SW 1271 (cell line): ENCODE results near the gene CISH.

Source experiments
- DNase-seq, 2 experiments: peaks; one replicate each; lab custom pipeline; 2025; lab: John Stamatoyannopoulos, UW

CISH gene

DNA sequence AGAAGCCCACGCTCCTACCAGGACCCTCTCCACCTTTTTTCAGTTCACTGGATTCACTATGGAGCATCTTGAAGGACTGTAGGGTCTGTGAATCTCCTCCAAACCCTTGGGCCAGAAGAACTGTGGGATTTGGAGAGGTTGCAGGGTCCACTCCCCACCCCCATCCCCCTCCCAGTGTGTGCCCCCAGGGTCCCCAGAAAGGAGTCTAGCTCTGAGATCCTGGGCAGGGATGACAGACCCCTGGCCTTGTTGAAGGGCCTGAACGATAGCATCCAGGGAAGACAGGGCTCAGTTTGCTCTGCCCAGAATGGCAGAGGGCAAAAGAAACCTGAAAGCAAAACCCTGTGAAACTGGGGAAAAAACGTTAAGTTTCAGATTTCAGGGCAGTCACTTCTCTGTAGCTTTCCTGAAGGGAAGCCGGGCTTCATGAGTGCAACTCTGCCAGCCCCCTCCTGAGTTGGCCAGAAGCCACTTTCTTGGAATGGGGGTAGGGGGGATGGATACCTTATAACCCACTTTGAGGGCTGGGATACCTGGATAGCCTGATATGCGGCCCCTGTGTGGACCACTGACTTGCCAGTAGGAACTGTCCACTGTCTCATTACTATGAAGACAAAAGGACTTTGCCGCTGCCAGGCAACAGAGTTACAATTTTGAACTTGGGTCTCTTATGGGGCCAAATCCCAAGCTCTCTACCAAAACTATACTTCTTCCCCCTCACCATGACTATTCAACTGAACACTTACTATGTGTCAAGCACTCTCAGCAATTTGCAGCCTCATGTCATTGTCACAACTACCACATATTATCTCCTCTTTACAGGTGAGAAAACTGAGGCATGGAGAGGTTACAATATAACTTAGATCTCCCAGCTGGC lies 1.6 kb upstream of the CISH start:
- DNase-seq = no peak

DNA sequence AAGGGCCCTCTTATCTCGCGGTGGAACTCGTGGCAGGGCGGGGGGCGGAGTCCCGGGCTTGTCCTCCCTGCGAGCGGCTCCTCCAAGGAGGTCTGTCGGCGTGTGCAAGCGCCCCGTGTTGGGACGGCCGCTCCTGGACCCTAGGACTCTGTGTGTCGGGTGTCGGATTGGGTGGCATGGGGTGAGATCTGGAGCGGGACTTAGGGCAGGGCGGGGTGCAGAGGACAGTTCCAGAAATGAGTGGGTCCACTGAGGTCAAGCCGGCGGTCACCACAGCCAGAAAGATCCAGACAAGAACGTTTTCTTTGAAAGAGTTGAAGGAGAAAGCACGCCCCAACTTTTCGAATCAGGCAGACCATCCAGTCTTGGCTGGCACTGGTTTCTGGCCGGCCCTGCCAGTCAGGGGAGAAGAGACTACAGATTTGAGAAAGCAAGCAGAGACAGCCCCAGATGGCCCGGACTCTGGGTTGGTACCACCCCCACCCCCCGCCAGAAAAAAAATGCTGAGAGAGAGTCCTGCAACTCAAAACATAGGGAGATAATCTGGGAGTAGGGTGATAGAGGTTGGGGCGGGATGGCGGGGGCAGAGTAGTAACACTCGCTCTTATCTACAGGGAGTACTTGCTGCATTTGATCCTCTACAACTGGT lies 784 bp upstream of the CISH start:
- no peak for DNase-seq

DNA sequence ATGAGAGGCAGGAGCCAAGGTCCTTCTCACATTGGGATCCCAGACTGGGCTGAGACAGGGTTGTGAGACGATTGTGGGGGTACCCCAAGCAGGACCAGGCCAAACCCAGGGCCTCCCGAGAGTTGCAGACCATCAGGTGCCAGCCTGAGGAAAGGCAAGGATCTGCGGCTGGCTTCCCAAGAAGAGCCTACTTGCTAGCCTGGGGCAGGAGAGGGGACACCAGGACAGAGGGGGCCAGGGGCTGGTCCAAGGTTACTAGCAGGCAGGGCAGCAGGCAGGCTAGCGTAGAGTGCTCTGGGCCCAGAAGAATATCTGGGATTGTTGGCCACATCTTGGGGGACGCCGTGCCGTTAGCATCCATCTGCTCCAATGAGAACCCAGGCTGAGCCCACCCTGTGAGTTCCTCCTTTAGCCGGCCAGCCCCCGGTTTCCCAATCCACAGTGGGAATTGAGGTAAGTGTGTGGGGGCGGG lies 546 bp downstream of the CISH start:
- DNase-seq = no peak

DNA sequence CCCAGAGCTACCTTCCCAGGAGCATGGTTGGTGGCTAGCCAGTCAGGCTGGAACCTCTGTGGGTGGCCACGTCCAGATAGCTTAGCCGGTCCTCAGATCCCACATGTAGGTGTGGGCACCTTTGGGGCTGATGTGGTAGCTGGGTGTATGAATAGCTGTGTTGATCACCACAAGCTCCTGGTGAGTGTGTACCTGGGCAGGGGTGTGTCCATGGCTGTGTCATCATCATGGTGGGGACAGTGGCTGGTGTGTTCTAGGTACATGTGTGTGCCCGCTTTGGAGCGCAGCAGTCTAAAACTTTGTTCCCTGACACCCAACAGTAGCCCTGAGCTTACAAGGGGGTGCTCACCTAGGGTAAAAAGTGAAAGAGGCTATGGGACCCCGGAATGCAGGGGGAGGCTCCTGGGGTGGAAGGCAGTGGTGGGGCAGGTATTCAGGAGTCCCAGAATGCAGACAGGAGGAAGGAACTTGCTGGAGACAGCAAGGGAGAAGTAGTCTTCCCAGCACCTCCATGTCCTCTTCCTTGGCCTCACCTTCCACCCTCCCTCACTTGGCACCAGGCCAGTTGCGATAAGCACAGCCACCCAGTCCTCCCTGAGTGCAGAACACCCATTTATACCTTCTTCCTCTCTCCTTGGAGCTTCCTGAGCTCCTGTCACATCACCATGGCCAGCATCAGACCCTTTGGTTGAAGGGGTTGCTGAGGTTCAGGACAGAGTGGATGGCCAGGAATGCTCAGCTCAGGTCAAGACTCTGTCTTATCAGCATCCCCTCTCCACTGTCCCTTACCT lies 1.2 kb downstream of the CISH start:
- DNase-seq = no peak

DNA sequence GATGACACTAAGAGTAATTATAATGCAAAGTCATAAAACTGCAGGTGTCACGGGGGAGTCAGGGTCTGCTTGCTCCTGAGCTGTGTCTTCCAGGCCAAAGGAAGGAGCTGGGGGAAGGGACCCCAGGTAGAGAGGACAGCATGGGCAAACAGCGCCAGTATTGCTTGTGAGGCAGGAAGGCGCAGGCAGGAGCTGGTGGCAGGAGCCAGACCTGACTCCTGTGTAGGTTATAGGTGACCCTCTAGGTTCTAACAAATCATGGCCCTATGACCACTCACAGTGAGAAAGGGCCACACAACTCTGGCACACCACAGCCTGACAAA lies 1.9 kb downstream of the CISH start:
- DNase-seq = no peak

DNA sequence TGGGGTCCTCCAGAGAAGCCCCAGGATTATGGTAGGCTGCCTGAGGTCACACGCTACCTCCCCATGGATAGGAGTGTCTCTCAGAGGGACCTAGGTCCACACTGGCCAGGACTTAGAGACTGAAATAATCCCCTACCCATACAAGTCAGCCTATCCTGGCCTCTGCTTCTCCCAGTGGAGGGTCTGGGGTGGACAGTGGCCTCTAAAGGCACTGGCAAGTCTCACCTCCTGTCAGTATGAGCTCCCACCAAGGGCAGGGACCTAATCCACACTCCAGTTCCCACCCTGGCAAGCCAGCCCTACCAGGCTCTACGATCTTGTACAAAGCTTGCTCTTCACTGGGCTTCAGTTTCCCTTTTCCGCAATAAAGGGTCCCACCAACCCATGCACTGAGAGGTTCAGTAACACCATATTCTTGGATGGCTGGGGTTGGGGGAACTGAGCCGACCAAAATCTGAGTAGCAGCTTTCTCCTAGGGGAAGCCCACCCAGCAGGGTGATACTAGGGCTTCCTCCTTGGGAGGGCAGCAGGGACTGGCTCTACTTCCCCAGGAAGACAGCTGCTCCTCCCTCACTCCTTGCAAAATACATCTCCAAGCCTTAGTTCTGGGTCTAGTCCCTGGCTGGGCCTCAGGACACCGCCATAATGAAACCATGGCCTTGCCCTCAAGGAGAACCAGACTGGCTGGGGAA lies 2.4 kb downstream of the CISH start:
- DNase-seq = no peak

DNA sequence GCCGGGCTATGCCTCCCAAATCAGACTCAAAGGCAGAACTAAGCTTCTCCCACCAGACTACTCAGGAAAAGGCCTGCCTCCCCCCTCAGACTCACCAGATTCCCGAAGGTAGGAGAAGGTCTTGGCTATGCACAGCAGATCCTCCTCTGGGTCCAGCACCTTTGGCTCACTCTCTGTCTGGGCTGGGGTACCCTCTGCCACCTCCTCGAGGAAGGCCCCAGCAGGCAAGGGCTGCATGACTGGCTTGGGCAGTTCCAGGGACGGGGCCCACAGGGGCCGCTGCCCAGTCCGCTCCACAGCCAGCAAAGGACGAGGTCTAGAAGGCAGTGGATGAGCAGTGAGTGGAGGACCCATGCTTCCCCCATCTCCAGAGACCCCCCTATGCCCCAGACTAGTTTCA lies 3.3 kb downstream of the CISH start:
- no peak for DNase-seq

DNA sequence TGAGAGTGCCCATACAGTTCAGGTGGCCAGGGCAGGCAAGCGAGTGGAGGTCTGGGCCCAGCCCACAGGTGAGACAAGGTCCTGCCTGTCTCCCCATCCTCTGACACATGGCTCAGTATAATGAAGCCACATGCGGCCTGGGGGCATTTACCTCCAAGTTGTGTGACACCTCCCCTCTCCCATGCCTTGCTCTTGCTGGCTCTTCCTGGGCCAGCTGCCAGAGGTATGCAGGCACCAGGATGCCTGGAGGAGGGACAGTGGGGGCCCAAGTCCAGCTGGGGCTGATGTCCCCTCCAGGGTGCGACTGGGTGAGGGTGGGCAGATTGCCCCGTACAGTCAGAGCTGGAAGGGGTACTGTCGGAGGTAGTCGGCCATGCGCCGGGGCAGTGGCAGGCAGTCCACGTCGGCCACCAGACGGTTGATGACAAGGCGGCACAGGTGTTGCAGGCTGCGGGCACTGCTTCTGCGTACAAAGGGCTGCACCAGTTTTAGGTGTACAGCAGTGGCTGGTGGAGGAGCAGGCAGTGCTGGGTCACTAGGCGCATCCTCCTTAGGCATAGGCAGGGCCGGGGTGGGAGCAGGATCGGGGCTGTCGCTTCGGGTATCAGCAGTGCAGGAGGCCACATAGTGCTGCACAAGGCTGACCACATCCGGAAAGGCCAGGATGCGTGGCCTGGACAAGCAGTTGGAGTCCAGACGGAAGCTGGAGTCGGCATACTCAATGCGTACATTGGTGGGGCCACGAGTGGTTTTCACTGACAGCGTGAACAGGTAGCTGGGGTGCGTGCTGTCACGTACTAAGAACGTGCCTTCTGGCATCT lies 4.1 kb downstream of the CISH start:
- no peak for DNase-seq

DNA sequence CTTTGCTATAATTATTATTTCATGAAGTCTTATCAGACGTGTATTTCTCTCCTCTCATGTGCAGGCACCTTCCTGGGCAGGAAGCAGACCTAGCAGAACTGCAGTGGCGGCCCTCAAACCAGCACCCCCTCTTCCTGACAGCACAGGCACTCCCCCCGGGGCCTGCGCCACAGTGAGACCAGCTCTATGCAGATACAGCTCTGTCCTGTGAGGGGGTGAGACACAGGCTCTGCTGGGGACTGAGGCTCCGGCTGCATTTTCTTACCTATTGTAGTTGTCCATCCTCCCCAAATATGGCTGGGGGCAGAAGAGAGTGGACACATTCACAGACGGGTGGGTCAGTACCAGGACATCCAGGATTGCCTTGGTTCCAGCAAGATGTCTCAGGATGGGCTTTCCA lies 5.0 kb downstream of the CISH start:
- DNase-seq = no peak

DNA sequence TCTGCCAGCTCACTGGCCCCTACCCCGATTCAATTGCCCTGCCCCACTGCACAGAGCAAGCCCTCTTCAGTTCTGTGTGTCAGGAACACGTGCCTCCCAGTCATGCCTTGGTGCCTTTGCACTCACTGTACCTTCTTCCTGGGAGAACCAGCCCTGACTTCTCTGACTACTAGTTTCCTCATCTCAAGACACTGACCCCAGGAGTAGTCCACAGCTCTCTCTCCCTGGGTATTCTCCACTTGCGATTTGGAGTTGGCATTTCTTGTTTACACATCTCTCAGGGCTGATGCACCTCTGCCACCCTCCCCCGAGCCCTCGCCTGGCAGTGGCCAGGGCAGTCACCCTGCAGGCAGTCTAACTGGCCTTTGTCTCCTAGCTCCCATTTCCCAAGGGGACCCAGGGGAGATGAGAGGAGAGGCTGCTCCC lies 5.7 kb downstream of the CISH start:
- no peak for DNase-seq

DNA sequence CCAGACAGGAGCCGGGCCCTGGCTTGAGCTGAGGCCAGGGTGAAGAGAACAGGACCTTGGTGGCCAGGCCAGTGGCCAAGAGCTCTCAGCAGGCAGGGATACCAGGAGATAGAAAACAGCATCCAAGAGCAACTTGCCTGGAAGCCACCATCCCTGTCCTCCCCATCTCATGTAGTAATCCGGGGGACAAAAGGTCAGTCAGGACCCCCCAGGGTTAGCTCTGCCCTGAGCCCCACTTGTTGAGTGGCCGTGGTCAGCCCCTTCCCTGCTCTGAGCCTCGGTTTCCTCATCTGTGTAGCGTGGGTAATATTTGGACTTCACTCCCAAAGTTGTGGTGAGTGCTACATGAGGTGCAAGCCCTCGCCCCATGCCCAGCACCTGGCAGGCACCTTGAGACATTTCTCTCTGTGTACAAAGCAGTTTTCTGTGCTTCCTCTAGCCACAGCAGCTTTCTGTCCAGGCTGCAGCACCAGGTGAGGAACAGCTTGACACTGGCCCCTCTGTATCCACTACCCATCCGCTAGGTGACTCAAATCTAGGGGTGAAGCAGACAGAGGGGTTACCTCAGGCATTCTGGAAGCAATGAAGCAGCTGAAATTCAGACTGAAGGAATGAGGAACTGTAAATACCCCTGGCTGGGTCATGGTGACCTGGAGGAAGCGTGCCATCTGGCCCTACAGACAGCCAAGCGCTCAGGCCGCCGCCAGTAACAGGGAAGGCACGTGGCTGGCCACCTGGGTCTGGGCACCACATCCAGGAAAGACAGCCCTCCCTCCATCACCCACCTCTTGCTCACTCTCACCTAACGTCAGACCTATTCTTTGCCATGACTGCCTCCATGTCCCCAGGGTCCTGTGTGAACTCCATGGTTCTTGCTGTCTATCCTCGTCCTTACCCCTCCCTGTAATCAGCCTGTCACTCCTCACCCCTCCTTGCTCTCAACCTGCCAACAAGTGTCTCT lies 6.7 kb downstream of the CISH start:
- DNase-seq = no peak

DNA sequence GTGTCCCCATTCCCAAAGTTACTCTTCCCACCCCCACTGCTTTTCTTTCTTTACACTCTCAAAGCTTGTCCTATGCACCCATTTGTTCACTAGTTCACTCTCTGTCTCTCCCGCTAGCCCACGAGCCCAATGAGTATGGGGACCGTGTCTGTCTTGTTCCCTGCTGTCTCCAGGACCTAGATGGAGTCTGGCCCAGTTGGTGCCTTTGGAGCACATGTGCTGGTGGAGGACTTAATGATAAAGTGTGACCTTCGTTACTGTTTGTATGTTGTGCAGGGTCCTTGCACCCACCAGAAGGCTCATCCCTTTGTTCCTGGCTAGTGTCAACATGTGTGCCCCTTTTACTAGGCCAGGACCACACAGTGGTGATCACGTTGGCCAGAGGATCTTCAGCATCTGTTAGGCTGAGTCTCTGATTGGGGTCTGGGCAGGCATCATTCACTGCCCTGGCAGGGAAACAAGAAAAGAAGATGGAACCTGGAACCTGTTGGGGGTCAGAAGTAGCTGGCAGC lies 7.4 kb downstream of the CISH start:
- DNase-seq = no peak

DNA sequence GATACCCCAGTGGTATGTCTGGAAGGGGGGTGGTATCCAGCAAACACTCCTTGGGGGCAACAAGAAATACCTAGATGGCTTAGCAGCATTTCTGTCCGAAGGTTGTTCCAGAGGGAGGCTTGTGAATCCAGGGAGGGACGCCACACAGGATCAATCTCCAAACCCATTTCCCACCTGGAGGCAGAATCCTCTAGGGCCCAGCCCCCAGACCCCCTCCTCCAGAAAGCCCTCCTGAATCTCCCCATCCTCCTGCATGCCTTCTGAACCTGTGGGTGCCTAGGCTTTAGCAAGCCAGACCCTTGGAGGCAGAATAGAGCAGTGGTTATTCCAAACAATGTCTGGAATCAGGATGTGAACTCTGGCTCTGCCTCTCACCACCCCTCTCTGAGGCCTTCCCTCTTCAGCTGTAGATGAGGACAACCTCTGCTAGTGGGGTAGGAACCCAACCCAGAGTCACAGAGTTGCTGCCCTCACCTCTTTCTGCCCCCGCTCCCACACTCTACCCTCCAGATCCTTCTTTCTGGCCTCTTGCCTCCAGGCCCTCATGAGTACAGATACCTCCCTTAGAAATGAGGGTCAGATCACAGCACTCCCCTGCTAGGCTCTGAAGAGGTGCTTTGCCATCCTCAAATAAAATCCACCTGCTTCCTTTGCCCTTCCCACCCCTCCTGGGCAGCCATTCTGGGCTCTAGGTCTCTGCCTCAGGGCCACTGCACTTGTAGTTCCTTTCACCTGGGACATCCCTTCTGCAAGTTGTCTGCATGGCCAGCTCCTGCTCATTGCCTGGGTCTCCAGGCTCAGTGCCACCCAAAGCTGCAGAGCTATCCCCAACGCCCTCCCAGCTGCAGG lies 8.1 kb downstream of the CISH start:
- no peak for DNase-seq

DNA sequence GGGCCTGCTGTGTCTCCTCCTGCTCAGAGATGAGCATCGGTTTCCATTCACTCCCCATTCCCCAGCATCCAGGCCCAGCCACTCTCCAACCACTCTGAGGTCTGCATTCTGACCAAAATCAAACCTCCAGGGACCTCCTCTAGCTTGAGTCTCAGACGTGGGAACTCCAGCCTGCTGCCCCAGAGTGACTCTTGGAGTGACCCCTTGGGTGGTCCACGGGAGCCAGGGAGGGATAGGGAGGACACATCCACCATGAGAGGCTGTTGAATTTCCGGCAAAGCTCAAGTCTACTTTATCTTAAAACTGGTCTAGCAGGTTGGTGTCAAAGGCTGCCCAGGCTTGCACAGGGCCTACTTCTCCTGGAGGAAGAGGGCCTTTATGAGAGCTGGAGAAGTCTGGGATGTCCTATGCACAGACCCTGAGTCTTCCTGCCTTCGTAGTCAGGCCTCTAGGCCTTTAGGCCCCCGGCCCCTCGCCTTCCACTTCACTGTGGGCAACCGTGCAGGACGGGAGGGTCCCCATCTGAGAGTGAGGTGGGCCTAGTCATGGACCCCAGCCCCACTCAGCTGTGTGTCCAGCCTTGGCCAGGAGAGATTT lies 8.9 kb downstream of the CISH start:
- no peak for DNase-seq

DNA sequence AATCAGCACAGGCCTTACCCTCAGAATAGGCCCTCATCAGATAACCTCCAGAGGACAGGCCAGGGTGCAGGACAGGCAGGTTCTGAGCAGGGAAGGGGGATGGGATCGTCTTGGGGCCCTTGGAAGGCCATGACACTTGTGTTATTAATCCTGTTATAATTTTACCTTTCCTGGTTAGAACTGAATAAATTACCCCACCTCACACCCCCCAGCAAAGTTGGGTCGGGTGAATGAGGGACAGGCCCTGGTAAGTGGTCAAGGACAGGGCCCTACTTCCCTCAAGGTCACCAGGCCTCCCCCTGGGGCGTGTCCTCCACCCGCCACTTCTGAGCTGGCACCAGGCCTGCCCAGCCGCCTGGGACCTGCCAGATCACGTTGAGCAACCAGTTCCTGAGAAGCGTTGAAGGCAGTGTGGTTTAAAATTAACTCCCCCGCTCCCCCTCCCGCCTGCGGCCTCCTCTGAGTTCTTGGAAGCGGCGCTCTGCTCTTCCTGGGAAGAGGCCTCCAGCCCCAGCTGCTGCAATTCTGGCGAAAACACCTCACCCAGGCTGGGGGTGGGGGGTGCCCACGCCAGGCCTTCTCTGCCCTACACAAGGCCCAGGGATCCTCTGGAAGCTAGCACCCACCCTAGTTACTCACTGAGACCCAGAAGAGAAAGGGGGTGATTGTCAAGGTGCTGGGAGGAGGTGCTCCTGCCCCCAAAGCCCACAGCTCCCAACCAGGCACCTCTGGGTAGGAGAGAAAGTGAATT lies 10.6 kb downstream of the CISH start:
- DNase-seq = no peak

DNA sequence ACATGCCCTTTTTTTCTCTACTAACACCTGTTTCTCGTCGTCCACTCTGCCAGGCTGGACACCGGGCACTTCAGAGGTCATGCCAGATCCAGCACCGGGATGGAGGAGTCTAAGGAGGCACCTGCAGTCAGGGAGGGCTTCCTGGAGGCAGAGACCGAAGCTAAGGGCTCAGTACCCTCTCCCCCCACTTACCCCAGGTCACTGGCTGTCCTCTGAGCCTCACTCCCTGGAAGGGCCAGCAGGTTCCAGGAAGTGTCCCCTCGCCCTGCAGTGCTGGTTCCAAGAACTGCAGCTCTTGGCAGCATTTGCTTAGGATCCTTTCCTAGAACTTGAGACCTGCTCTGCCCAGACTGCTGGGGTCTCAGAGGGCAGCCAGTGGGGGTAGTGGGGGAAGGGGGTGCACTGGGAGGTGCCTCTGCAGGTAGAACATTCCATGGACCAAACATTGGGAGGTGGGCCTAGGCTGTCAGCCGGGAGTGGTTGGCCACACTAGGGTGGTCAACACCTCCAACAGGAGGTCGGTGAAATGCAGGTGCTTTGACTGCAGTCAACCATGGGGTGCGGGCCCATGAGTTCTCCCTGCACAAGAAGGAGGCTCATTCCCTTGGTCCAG lies 11.3 kb downstream of the CISH start:
- no peak for DNase-seq

DNA sequence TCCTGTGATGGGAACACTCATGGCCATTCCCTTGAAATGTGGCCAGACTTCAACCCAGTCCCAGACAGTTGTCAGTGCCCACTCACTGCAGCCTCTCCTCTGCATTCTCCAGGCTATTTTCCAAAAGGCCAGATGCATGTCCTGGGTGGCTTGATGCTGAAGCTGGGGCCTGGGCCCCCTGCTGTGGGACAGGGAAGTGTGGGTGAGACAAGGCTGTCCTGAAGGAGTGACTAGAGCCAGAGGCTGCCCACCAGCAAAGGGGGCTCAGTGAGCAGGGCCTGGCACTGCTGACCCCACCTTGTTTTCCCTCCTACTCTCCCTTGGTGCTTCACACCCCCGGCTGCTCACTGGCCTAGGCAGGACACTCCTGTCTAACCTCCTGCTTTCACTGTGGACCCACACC lies 11.9 kb downstream of the CISH start:
- DNase-seq = no peak
